DOHH2 (cell line): ENCODE results near the gene SMIM38.

ENCODE experiments used
- H3F3A ChIP-seq: fragments of 200-600 bp; sonication (generic), shearing (Covaris generic); 2 replicates; pipeline ENCODE4 v1.6.0; 2016; ENCODE audit warnings: antibody characterized with exemption, mild to moderate bottlenecking; ENCODE audit not compliant: control insufficient read depth, insufficient read depth
- H3K27ac ChIP-seq: fragments of 200-600 bp; sonication (generic); 2 replicates; pipeline ENCODE4 v1.5.1; 2014; ENCODE audit warnings: low read depth, mild to moderate bottlenecking, low read length, moderate library complexity
- H3K27me3 ChIP-seq: fragments of 200-600 bp; sonication (generic); 2 replicates; pipeline ENCODE4 v1.6.1; 2014; ENCODE audit warnings: mild to moderate bottlenecking, low read length, mixed read lengths; ENCODE audit not compliant: control insufficient read depth
- H3K36me3 ChIP-seq: fragments of 200-600 bp; sonication (generic); 2 replicates; pipeline ENCODE4 v1.6.1; 2014; ENCODE audit warnings: mild to moderate bottlenecking, low read length, moderate library complexity, mixed read lengths; ENCODE audit not compliant: control insufficient read depth
- H3K4me1 ChIP-seq: fragments of 200-600 bp; sonication (generic); 2 replicates; pipeline ENCODE4 v1.6.1; 2014; ENCODE audit warnings: mild to moderate bottlenecking, low read length, mixed read lengths; ENCODE audit not compliant: control insufficient read depth
- H3K4me2 ChIP-seq: fragments of 200-600 bp; sonication (generic); 2 replicates; pipeline ENCODE4 v1.6.0; 2014; ENCODE audit warnings: mild to moderate bottlenecking, low read length, moderate library complexity
- H3K4me3 ChIP-seq: fragments of 200-600 bp; sonication (generic); 2 replicates; pipeline ENCODE4 v1.5.1; 2014; ENCODE audit warnings: mild to moderate bottlenecking, low read length, mixed read lengths
- H3K79me2 ChIP-seq: fragments of 200-600 bp; sonication (generic); 2 replicates; pipeline ENCODE4 v1.6.1; 2014; ENCODE audit warnings: mild to moderate bottlenecking, low read length, mixed read lengths; ENCODE audit not compliant: control insufficient read depth
- H3K9me2 ChIP-seq: fragments of 200-600 bp; sonication (generic); replicated peaks from 2 replicates; pipeline ENCODE4 v1.6.1; 2014; ENCODE audit warnings: mild to moderate bottlenecking, low read length, mixed read lengths; ENCODE audit not compliant: control insufficient read depth
- H3K9me3 ChIP-seq: fragments of 200-600 bp; sonication (generic); 2 replicates; pipeline ENCODE4 v1.6.1; 2014; ENCODE audit warnings: antibody characterized with exemption, low read length, mixed read lengths; ENCODE audit not compliant: control insufficient read depth, insufficient read depth
- H4K20me1 ChIP-seq: fragments of 200-600 bp; sonication (generic); 2 replicates; pipeline ENCODE4 v1.6.0; 2014; ENCODE audit warnings: low read depth, mild to moderate bottlenecking, antibody characterized with exemption, low read length, moderate library complexity; ENCODE audit not compliant: control insufficient read depth, insufficient read depth
- CTCF ChIP-seq: fragments of 200-600 bp; sonication (generic); IDR thresholded peaks from one replicate; pipeline ENCODE4 v1.5.1; 2014; ENCODE audit warnings: antibody characterized with exemption, mild to moderate bottlenecking, low read depth, low read length; ENCODE audit not compliant: poor library complexity, severe bottlenecking
- EZH2phosphoT487 ChIP-seq: fragments of 200-600 bp; sonication (generic); IDR thresholded peaks from 2 replicates; pipeline ENCODE4 v1.6.1; 2017; ENCODE audit warnings: borderline replicate concordance, mild to moderate bottlenecking, antibody characterized with exemption, low read length, moderate library complexity, mixed read lengths

Gene SMIM38

GRCh38 chr11:69114362-69114761 is 41.4 kb upstream of the SMIM38 start:
- no peak overlapping the region for H3K4me2 ChIP-seq
- no peaks in the 10 kb centered on the region for H3K79me2 ChIP-seq
- H3F3A ChIP-seq: no peaks in the 10 kb centered on the region
- no peaks in the 10 kb centered on the region for H3K9me3 ChIP-seq
- no peaks in the 10 kb centered on the region for H3K4me1 ChIP-seq
- no peaks in the 10 kb centered on the region for H4K20me1 ChIP-seq
- H3K36me3 ChIP-seq: no peaks in the 10 kb centered on the region
- H3K27ac ChIP-seq: no peak overlapping the region
- H3K4me3 ChIP-seq: no peak overlapping the region
- H3K27me3 ChIP-seq: no peaks in the 10 kb centered on the region
- no peak for TF ChIP-seq EZH2phosphoT487
- TF ChIP-seq CTCF: no peak
- H3K9me2 ChIP-seq: no peaks in the 10 kb centered on the region

DNA sequence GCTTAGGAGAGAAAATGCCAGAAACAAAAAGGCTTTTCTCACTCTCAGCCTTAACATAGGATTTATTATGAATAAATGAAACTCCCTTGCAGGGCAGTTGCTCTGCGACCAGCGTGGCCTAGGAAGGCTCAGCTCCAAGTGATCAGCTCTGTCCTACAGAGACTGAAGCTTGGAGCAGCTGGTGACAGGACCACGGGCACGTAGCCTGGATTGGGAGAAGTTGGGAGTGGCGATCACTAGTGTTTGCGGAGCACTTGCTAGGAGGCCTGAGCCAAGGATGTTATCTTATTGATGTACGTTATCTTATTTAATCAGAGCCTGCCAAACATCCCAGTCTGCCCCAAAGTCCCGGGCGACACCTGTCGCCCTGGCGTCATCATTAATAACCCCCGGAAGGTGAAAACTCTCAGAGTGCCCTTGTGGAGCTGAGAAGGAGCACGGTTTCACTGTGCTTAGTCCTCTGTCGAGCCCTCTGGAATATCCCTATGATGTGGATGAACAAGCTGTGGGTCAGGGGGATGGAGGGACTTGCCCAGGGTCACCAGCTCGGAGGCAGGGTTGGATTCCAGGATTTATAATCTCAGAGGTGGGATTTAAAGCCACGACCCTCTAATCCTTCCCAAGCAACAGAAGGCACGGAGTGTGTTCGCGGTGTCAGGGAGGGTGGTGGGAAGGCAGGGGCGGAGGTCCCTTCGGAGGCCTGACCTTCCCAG is 40.8 kb upstream of the SMIM38 start:
- Histone ChIP-seq H3K27ac (no peak overlapping the region), H3K36me3 (no peaks in the 10 kb centered on the region), H3K9me3 (no peaks in the 10 kb centered on the region), H3K9me2 (no peaks in the 10 kb centered on the region), H3K4me3 (no peak overlapping the region), H3K4me1 (no peaks in the 10 kb centered on the region), H3K27me3 (no peaks in the 10 kb centered on the region), H3F3A (no peaks in the 10 kb centered on the region), H3K79me2 (no peaks in the 10 kb centered on the region), H4K20me1 (no peaks in the 10 kb centered on the region), H3K4me2 (no peak overlapping the region)
- TF ChIP-seq CTCF (no peak), EZH2phosphoT487 (no peak)

- Histone ChIP-seq H3K9me3 (no peaks in the 10 kb centered on the region), H3K27me3 (no peaks in the 10 kb centered on the region), H3K4me1 (no peaks in the 10 kb centered on the region), H3K9me2 (no peaks in the 10 kb centered on the region), H3K36me3 (no peaks in the 10 kb centered on the region), H4K20me1 (no peaks in the 10 kb centered on the region), H3K79me2 (no peaks in the 10 kb centered on the region), H3F3A (no peaks in the 10 kb centered on the region), H3K27ac (no peak overlapping the region), H3K4me2 (no peak overlapping the region), H3K4me3 (no peak overlapping the region)
- no peak for TF ChIP-seq EZH2phosphoT487
- no peak for TF ChIP-seq CTCF
Observed at GRCh38 chr11:69115586-69116560, 39.9 kb upstream of the SMIM38 start.
